OCI-LY1 (cell line): Measurements from ENCODE around the gene NISCH.

ENCODE experiments used
- H2AFZ ChIP-seq: fragments of 200-600 bp; sonication (generic), shearing (Covaris generic); 2 replicates; pipeline ENCODE4 v1.6.0; 2014; ENCODE audit warnings: antibody characterized with exemption, mild to moderate bottlenecking, low read length
- H3F3A ChIP-seq: fragments of 200-600 bp; sonication (generic), shearing (Covaris generic); 2 replicates; pipeline ENCODE4 v1.6.0; 2014; ENCODE audit warnings: mild to moderate bottlenecking, antibody characterized with exemption, low read length, moderate library complexity; ENCODE audit not compliant: insufficient read depth
- H3K27ac ChIP-seq: fragments of 200-600 bp; sonication (generic); 2 replicates; pipeline ENCODE4 v1.5.1; 2014; ENCODE audit warnings: low read length, mixed run types, mild to moderate bottlenecking, low read depth; ENCODE audit not compliant: poor library complexity, severe bottlenecking
- H3K27me3 ChIP-seq: fragments of 200-600 bp; sonication (generic); 2 replicates; pipeline ENCODE4 v1.6.0; 2014; ENCODE audit warnings: antibody characterized with exemption, mild to moderate bottlenecking, low read length, moderate library complexity; ENCODE audit not compliant: insufficient read depth
- H3K36me3 ChIP-seq: fragments of 200-600 bp; sonication (generic); 2 replicates; pipeline ENCODE4 v1.6.1; 2014; ENCODE audit warnings: mild to moderate bottlenecking, antibody characterized with exemption, low read length, moderate library complexity, mixed read lengths; ENCODE audit not compliant: insufficient read depth
- H3K4me1 ChIP-seq: fragments of 200-600 bp; sonication (generic); 2 replicates; pipeline ENCODE4 v1.5.1; 2014; ENCODE audit warnings: mild to moderate bottlenecking, low read length, moderate library complexity; ENCODE audit not compliant: insufficient read depth, severe bottlenecking
- H3K4me2 ChIP-seq: fragments of 200-600 bp; sonication (generic), shearing (Covaris generic); 2 replicates; pipeline ENCODE4 v1.6.1; 2014; ENCODE audit warnings: low read length
- H3K4me3 ChIP-seq: fragments of 200-600 bp; sonication (generic); 2 replicates; pipeline ENCODE4 v1.5.1; 2014; ENCODE audit warnings: low read length, low read depth, mild to moderate bottlenecking, mixed read lengths; ENCODE audit not compliant: poor library complexity, severe bottlenecking
- H3K79me2 ChIP-seq: fragments of 200-600 bp; shearing (Covaris generic); 2 replicates; pipeline ENCODE4 v1.6.1; 2016; ENCODE audit warnings: mixed run types, low read length, mixed read lengths; ENCODE audit not compliant: insufficient read depth
- H3K9ac ChIP-seq: fragments of 200-600 bp; sonication (generic), shearing (Covaris generic); 2 replicates; pipeline ENCODE4 v1.6.1; 2014; ENCODE audit warnings: mild to moderate bottlenecking, low read length, mixed read lengths
- H3K9me2 ChIP-seq: fragments of 200-600 bp; sonication (generic), shearing (Covaris generic); 2 replicates; pipeline ENCODE4 v1.6.1; 2014; ENCODE audit warnings: low read depth, mild to moderate bottlenecking, low read length, mixed read lengths
- H3K9me3 ChIP-seq: fragments of 200-600 bp; shearing (Covaris generic); 2 replicates; pipeline ENCODE4 v1.6.1; 2014; ENCODE audit warnings: low read length, mixed read lengths
- H4K20me1 ChIP-seq: fragments of 200-600 bp; sonication (generic), shearing (Covaris generic); 2 replicates; pipeline ENCODE4 v1.6.0; 2016; ENCODE audit warnings: mild to moderate bottlenecking, low read length; ENCODE audit not compliant: insufficient read depth
- EZH2 ChIP-seq: fragments of 200-600 bp; sonication (generic), shearing (Covaris generic); IDR thresholded peaks from 2 replicates; pipeline ENCODE4 v1.8.0; 2017; ENCODE audit warnings: borderline replicate concordance, mixed run types, mild to moderate bottlenecking, antibody characterized with exemption, low read length, moderate library complexity, mixed read lengths
- TF ChIP-seq, protein P1 (sequence below): fragments of 200-600 bp; sonication (generic), shearing (Covaris generic); IDR thresholded peaks from 2 replicates; pipeline ENCODE4 v1.5.1; 2017; ENCODE audit warnings: mild to moderate bottlenecking, antibody characterized with exemption, low read length, moderate library complexity, mixed read lengths

Gene NISCH

DNA sequence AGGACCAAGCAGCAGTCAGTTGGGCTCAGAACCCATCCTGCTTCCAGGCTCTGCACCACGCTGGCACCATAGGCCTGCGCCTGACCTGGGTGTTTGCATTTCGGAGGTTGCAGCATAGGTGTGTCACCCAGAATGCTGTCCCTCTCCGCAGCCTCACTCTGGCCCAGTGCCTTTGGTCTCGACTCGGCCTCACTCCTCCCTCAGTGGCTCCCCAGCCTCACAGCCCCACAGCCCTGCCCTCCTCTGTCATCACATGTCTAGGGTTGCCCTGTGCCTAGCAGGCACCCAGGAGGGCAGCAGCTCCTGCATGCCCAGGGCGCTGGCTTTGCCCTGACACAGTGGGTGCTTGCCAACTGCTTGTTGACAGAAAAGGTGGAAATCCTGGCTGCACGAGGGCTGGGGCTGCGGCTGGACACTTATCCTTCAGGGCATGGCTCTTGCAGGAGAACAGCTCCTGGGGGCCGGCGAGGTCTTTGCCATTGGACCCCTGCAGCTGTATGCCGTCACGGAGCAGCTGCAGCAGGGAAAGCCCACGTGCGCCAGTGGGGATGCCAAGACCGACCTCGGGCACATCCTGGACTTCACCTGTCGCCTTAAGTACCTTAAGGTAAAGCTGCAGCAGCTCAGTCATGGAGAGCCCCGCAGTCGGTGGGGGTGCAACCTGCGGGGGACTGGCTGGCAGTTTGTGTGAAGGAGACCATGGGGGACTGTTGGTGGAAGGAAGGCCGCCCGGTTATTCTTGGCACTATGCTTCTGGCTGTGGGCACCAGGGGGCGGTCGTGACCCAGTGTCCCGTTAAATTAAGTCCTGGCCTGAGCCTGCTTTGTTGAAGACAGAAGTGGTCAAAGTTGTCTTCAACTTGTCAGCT, 16.2 kb downstream of the NISCH start:
- no peaks in the 10 kb centered on the region for H3F3A ChIP-seq
- no peaks in the 10 kb centered on the region for H3K4me1 ChIP-seq
- H3K27ac ChIP-seq: no peak overlapping the region
- no peak overlapping the region for H3K9ac ChIP-seq
- H3K4me2 ChIP-seq: no peak overlapping the region
- no peaks in the 10 kb centered on the region for H3K27me3 ChIP-seq
- H3K79me2 ChIP-seq: no peaks in the 10 kb centered on the region
- no peaks in the 10 kb centered on the region for H4K20me1 ChIP-seq
- no peak overlapping the region for H2AFZ ChIP-seq
- TF ChIP-seq EZH2: no peak
- TF ChIP-seq, protein P1, sequence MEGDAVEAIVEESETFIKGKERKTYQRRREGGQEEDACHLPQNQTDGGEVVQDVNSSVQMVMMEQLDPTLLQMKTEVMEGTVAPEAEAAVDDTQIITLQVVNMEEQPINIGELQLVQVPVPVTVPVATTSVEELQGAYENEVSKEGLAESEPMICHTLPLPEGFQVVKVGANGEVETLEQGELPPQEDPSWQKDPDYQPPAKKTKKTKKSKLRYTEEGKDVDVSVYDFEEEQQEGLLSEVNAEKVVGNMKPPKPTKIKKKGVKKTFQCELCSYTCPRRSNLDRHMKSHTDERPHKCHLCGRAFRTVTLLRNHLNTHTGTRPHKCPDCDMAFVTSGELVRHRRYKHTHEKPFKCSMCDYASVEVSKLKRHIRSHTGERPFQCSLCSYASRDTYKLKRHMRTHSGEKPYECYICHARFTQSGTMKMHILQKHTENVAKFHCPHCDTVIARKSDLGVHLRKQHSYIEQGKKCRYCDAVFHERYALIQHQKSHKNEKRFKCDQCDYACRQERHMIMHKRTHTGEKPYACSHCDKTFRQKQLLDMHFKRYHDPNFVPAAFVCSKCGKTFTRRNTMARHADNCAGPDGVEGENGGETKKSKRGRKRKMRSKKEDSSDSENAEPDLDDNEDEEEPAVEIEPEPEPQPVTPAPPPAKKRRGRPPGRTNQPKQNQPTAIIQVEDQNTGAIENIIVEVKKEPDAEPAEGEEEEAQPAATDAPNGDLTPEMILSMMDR: peak; percentile 74
- H3K36me3 ChIP-seq: peaks cover 66% of the 10 kb centered on the region
- no peaks in the 10 kb centered on the region for H3K9me3 ChIP-seq
- no peaks in the 10 kb centered on the region for H3K9me2 ChIP-seq
- H3K4me3 ChIP-seq: no peak overlapping the region

DNA sequence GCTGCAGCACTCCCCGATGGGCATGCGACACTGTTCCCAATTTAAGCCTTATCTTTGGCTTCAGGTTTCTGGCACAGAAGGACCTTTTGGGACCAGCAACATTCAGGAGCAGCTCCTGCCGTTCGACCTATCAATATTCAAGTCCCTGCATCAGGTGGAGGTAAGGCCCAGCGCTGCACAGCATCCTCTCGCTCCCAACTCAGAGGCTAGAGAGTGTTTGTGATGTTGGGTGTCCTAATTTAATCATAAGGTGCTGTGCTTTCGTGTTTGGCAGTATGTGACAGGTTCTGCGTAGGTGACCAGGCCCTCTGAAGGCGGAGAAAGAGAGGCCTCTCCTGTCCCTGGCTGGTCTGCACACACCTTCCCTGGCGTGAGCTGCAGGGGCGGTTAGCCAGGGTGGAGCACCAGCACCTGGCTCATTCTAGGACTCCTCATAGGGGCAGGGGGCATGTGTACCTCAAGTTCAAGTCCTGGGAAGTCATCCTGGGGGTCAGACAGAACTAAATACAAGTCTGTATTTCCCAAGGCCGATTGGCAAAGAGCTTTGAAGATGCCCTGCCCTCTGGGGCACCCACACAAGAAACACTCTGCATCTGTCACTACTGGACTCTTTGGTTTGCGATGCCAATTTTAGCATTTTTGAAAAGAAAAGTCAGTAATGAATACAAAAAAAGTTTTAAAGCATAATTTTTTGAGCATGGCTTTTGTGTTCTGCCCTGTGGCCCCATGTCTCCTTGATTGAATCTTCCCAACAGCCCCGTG, 17.0 kb downstream of the NISCH start:
- H3K27me3 ChIP-seq: no peaks in the 10 kb centered on the region
- H3K27ac ChIP-seq: no peak overlapping the region
- no peaks in the 10 kb centered on the region for H3K9me3 ChIP-seq
- no peak overlapping the region for H2AFZ ChIP-seq
- H3K9ac ChIP-seq: no peak overlapping the region
- TF ChIP-seq, protein P1: peak; percentile 4; the same call in 1 of the 2 replicates
- TF ChIP-seq EZH2: no peak
- no peaks in the 10 kb centered on the region for H3K4me1 ChIP-seq
- no peaks in the 10 kb centered on the region for H4K20me1 ChIP-seq
- H3K4me2 ChIP-seq: no peak overlapping the region
- H3K79me2 ChIP-seq: no peaks in the 10 kb centered on the region
- no peak overlapping the region for H3K4me3 ChIP-seq
- no peaks in the 10 kb centered on the region for H3F3A ChIP-seq
- H3K36me3 ChIP-seq: peaks cover 72% of the 10 kb centered on the region
- no peaks in the 10 kb centered on the region for H3K9me2 ChIP-seq

DNA sequence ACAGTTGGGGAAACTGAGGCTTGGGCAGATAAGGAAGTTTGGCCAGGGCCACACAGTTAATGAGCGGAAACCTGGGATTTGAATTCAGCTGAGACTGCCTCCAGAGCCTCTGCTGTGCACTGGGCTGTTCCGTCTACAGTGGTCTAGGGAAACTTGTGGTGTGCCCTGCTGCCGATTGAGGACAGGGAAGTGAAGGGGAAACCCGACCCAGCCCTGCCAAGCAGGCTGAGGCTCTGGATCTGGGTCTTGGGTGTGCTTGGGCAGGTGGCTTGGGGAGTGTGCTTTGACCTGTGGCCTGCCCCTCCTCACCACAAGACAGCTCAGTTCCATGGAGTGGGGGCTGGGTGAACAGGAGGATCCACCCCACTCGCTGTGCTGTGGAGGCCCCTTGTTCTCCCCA, 17.6 kb downstream of the NISCH start:
- no peaks in the 10 kb centered on the region for H3K79me2 ChIP-seq
- H3K4me3 ChIP-seq: no peak overlapping the region
- no peaks in the 10 kb centered on the region for H4K20me1 ChIP-seq
- H3K4me2 ChIP-seq: no peak overlapping the region
- H3K4me1 ChIP-seq: no peaks in the 10 kb centered on the region
- H3K27ac ChIP-seq: no peak overlapping the region
- no peaks in the 10 kb centered on the region for H3K27me3 ChIP-seq
- H3K9me3 ChIP-seq: no peaks in the 10 kb centered on the region
- H2AFZ ChIP-seq: no peak overlapping the region
- H3K9ac ChIP-seq: no peak overlapping the region
- no peaks in the 10 kb centered on the region for H3K9me2 ChIP-seq
- TF ChIP-seq, protein P1: no peak
- TF ChIP-seq EZH2: no peak
- H3K36me3 ChIP-seq: peaks cover 74% of the 10 kb centered on the region
- H3F3A ChIP-seq: no peaks in the 10 kb centered on the region
